NT2/D1 (cell line): ENCODE data around the gene UBE2L5.

Experiments
- SUZ12 ChIP-seq: IDR thresholded peaks from 2 replicates; pipeline ENCODE4 v1.6.1; 2011; ENCODE audit not compliant: insufficient read length, insufficient read depth; ENCODE audit errors: extremely low read depth
- YY1 ChIP-seq: IDR thresholded peaks from 2 replicates; pipeline ENCODE4 v1.6.1; 2011; ENCODE audit not compliant: insufficient read length, insufficient read depth
- ZNF274 ChIP-seq: IDR thresholded peaks from 2 replicates; pipeline ENCODE4 v1.6.1; 2011; ENCODE audit warnings: mild to moderate bottlenecking, low read depth, low read length

- TF ChIP-seq YY1 (no peak), SUZ12 (no peak), ZNF274 (no peak)
Measured at GRCh38 chr13:30440910-30441703, 18.8 kb downstream of the UBE2L5 start.
